ENCODE measurements around the gene PHF21B.

PHF21B gene

GRCh38 chr22:45013138-45013537, 3.3 kb upstream of the PHF21B start:
- DNase-seq = no peak

- no peak for DNase-seq
These were observed 711 bp upstream of the PHF21B start for GRCh38 chr22:45010532-45010900.

GRCh38 chr22:45008751-45009605, 827 bp downstream of the PHF21B start:
- no peak for DNase-seq

GRCh38 chr22:45008186-45008681, 1.6 kb downstream of the PHF21B start:
- no peak for DNase-seq

- DNase-seq = no peak
These were observed 2.2 kb downstream of the PHF21B start for GRCh38 chr22:45007391-45008185.

GRCh38 chr22:45006964-45007390, 2.8 kb downstream of the PHF21B start:
- DNase-seq = no peak

- no peak for DNase-seq
These were observed 3.5 kb downstream of the PHF21B start for GRCh38 chr22:45006111-45006963.

- DNase-seq = no peak
These were observed 8.2 kb downstream of the PHF21B start for GRCh38 chr22:45001653-45002052.

- no peak for DNase-seq
These were observed 9.5 kb downstream of the PHF21B start for GRCh38 chr22:45000330-45000729.

- DNase-seq = no peak
These were observed 10.1 kb downstream of the PHF21B start for GRCh38 chr22:44999687-45000086.

- no peak for DNase-seq
These were observed 10.6 kb downstream of the PHF21B start for GRCh38 chr22:44999231-44999630.

GRCh38 chr22:44998296-44998695, 11.5 kb downstream of the PHF21B start:
- no peak for DNase-seq

- no peak for DNase-seq
These were observed 12.7 kb downstream of the PHF21B start for GRCh38 chr22:44997060-44997459.

GRCh38 chr22:44996648-44997047, 13.2 kb downstream of the PHF21B start:
- no peak for DNase-seq

- no peak for DNase-seq
These were observed 13.7 kb downstream of the PHF21B start for GRCh38 chr22:44996120-44996519.

- DNase-seq = no peak
These were observed 14.1 kb downstream of the PHF21B start for GRCh38 chr22:44995715-44996114.

- DNase-seq = no peak
These were observed 14.7 kb downstream of the PHF21B start for GRCh38 chr22:44995105-44995514.

- no peak for DNase-seq
These were observed 15.3 kb downstream of the PHF21B start for GRCh38 chr22:44994399-44995104.

- DNase-seq = no peak
These were observed 17.6 kb downstream of the PHF21B start for GRCh38 chr22:44992166-44992565.

GRCh38 chr22:44991218-44991617, 18.6 kb downstream of the PHF21B start:
- no peak for DNase-seq

GRCh38 chr22:44990810-44991209, 19.0 kb downstream of the PHF21B start:
- DNase-seq = no peak

GRCh38 chr22:44990328-44990727, 19.5 kb downstream of the PHF21B start:
- DNase-seq = no peak

All from stimulated activated CD4-positive, alpha-beta T cell treated with anti-CD3 and anti-CD28 coated beads, Interleukin-12 subunit alpha, Interleukin-12 subunit beta, amount 100 ng/mL, for 4 hours (primary cell).